Measurements from ENCODE around the gene PLXND1. TPM values are rescaled to one million over a fixed set of nuclear protein-coding genes. Genes with fewer than 3 reads are reported as not detected.

Gene PLXND1
- total RNA-seq, 2 experiments from 2014 or later: 4.7 to 6.0 TPM

DNA sequence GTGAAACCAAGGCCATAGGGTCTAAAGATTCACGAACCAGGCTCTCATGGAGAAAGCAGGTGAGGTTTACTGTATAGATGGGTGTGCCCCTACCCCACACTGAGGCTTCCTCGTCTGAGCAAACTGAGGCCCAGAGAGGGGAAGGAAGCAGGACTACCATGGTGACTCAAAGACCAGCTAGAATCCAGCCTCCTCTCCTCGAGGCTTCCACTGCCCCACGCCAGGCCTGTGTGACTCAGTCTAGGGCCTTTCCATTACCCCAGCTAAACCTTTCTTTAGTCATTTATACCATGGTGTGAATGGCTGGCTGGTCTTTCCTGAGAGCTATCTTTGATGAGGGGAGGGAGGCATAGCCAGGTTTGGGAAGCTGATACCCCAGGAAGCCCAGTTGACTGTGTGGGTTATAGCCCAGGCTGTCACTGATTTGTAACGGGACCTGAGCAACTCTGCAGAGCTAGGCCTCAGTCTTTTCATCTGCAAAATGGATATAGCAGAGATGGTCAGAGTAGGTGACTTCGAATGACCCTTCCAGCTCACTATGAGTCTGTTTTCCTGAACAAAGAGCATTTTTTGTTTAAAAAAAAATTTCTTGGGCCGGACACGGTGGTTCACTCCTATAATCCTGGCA, 81.0 kb downstream of the PLXND1 start:
- no peaks in the 10 kb centered on the region for H3K9me3 ChIP-seq (ENCODE audit: low read length)
- H3K4me3 ChIP-seq (ENCODE audit: low read depth, low read length, poor library complexity, severe bottlenecking): no peak overlapping the region
- no peak overlapping the region for H3K4me2 ChIP-seq (ENCODE audit: low read length)
- no peaks in the 10 kb centered on the region for H4K20me1 ChIP-seq (ENCODE audit: insufficient read depth, low read length)
- no peaks in the 10 kb centered on the region for H3K36me3 ChIP-seq (ENCODE audit: insufficient read depth, low read length)
- no TSS peak for BruUV-seq (replicated peaks)
- peaks cover 12% of the 10 kb centered on the region for H3K4me1 ChIP-seq (ENCODE audit: insufficient read depth, low read length, poor library complexity, severe bottlenecking)
- intact Hi-C loops (cut with micrococcal nuclease; ENCODE audit: unreplicated experiment): no loop called here
- TF ChIP-seq, protein P1, sequence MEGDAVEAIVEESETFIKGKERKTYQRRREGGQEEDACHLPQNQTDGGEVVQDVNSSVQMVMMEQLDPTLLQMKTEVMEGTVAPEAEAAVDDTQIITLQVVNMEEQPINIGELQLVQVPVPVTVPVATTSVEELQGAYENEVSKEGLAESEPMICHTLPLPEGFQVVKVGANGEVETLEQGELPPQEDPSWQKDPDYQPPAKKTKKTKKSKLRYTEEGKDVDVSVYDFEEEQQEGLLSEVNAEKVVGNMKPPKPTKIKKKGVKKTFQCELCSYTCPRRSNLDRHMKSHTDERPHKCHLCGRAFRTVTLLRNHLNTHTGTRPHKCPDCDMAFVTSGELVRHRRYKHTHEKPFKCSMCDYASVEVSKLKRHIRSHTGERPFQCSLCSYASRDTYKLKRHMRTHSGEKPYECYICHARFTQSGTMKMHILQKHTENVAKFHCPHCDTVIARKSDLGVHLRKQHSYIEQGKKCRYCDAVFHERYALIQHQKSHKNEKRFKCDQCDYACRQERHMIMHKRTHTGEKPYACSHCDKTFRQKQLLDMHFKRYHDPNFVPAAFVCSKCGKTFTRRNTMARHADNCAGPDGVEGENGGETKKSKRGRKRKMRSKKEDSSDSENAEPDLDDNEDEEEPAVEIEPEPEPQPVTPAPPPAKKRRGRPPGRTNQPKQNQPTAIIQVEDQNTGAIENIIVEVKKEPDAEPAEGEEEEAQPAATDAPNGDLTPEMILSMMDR (conservative IDR thresholded peaks at IDR 0.05; ENCODE audit: low read length): no peak
- no peak for TF ChIP-seq EZH2phosphoT487 (IDR thresholded peaks at IDR 0.05; ENCODE audit: borderline replicate concordance, low read depth, low read length)
- no peak for DNase-seq (ENCODE audit: low spot score)
- no peak overlapping the region for H3K27ac ChIP-seq (ENCODE audit: low read depth, low read length, poor library complexity, severe bottlenecking)
- CTCF ChIA-PET (ENCODE audit: unreplicated experiment): no interaction called here
- H3K9me2 ChIP-seq (ENCODE audit: insufficient read depth, low read length): no peaks in the 10 kb centered on the region
- POLR2A ChIA-PET: interaction anchor here (0.6 to 1.3 kb wide), 6 partner anchors 33 to 940 kb away, joined by 3 to 4 read pairs (median 3); no protein-coding TSS in a partner anchor
- peak overlapping the region; percentile 90; the same call in 1 of the 2 replicates for H2AFZ ChIP-seq (ENCODE audit: low read length)
- no peaks in the 10 kb centered on the region for H3K79me2 ChIP-seq (ENCODE audit: insufficient read depth, low read depth, low read length)

DNA sequence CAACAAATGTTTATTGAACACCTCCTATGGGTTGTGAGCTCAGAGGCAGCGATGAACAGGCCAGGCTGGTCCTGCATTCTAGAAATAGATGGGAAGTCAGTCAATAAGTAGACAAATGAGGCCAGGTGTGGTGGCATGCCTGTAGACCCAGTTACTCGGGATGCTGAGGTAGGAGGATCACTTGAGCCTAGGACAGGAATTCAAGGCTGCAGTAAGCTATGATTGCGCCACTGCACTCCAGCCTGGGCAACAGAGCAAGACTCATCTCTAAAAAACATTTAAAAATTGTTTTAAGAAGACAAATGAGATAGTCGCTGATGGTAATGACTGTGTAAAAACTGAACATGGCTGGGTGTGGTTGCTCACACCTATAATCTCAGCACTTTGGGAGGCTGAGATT, 82.4 kb downstream of the PLXND1 start:
- Histone ChIP-seq H4K20me1 (ENCODE audit: insufficient read depth, low read length) (no peaks in the 10 kb centered on the region), H3K4me1 (ENCODE audit: insufficient read depth, low read length, poor library complexity, severe bottlenecking) (peaks cover 12% of the 10 kb centered on the region), H3K9me3 (ENCODE audit: low read length) (no peaks in the 10 kb centered on the region), H3K27ac (ENCODE audit: low read depth, low read length, poor library complexity, severe bottlenecking) (no peak overlapping the region), H3K4me2 (ENCODE audit: low read length) (no peak overlapping the region), H3K4me3 (ENCODE audit: low read depth, low read length, poor library complexity, severe bottlenecking) (no peak overlapping the region), H3K36me3 (ENCODE audit: insufficient read depth, low read length) (no peaks in the 10 kb centered on the region), H2AFZ (ENCODE audit: low read length) (no peak overlapping the region), H3K79me2 (ENCODE audit: insufficient read depth, low read depth, low read length) (no peaks in the 10 kb centered on the region), H3K9me2 (ENCODE audit: insufficient read depth, low read length) (no peaks in the 10 kb centered on the region)
- intact Hi-C loops (cut with micrococcal nuclease; ENCODE audit: unreplicated experiment): no loop called here
- POLR2A ChIA-PET: no interaction called here
- CTCF ChIA-PET (ENCODE audit: unreplicated experiment): no interaction called here
- TF ChIP-seq, protein P1 (conservative IDR thresholded peaks at IDR 0.05; ENCODE audit: low read length): no peak
- TF ChIP-seq EZH2phosphoT487 (IDR thresholded peaks at IDR 0.05; ENCODE audit: borderline replicate concordance, low read depth, low read length): no peak
- DNase-seq (ENCODE audit: low spot score): no peak
- BruUV-seq (replicated peaks): no TSS peak

DNA sequence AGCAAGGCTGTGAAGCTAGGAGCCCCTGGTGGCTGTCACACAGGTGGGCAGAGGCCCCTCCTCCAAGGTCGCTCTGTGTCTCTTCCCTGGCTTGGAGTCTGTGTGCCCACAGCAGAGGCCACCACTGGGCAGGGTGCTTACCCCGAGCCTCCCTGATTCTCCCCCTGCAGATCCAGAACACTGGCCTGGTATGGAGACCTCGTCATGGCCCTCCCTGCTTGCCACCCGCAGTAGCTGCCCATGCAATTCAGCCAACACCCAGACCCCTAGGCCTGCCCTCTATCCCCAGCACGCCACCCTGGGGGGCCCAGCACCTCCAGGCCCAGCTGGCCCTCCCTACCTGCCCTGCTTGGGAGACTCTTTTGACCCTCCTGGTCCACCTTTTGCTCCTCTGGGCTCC, 83.5 kb downstream of the PLXND1 start:
- no peak overlapping the region for H3K4me3 ChIP-seq (ENCODE audit: low read depth, low read length, poor library complexity, severe bottlenecking)
- ChIA-PET POLR2A (no interaction called here), CTCF (ENCODE audit: unreplicated experiment) (no interaction called here)
- BruUV-seq (replicated peaks): no TSS peak
- H4K20me1 ChIP-seq (ENCODE audit: insufficient read depth, low read length): no peaks in the 10 kb centered on the region
- peaks cover 12% of the 10 kb centered on the region for H3K4me1 ChIP-seq (ENCODE audit: insufficient read depth, low read length, poor library complexity, severe bottlenecking)
- no peak overlapping the region for H3K4me2 ChIP-seq (ENCODE audit: low read length)
- no peaks in the 10 kb centered on the region for H3K36me3 ChIP-seq (ENCODE audit: insufficient read depth, low read length)
- no peaks in the 10 kb centered on the region for H3K9me2 ChIP-seq (ENCODE audit: insufficient read depth, low read length)
- H2AFZ ChIP-seq (ENCODE audit: low read length): no peak overlapping the region
- H3K9me3 ChIP-seq (ENCODE audit: low read length): no peaks in the 10 kb centered on the region
- DNase-seq (ENCODE audit: low spot score): no peak
- no peaks in the 10 kb centered on the region for H3K79me2 ChIP-seq (ENCODE audit: insufficient read depth, low read depth, low read length)
- no peak overlapping the region for H3K27ac ChIP-seq (ENCODE audit: low read depth, low read length, poor library complexity, severe bottlenecking)
- intact Hi-C loops (cut with micrococcal nuclease; ENCODE audit: unreplicated experiment): no loop called here
- TF ChIP-seq, protein P1 (conservative IDR thresholded peaks at IDR 0.05; ENCODE audit: low read length): no peak
- no peak for TF ChIP-seq EZH2phosphoT487 (IDR thresholded peaks at IDR 0.05; ENCODE audit: borderline replicate concordance, low read depth, low read length)
